Keratinocyte (primary cell): ENCODE data around the gene CLPTM1L. TPM values are rescaled to one million over a fixed set of nuclear protein-coding genes. Genes with fewer than 3 reads are reported as not detected.

ENCODE experiments used
- DNase-seq: peaks from one replicate; pipeline ENCODE4 v3.0.0-alpha.2; 2011; ENCODE audit warnings: low read depth, missing footprints, low spot score
- FAIRE-seq: peaks from 2 replicates; lab custom pipeline; 2011; peaks lifted over from hg19 to GRCh38; lab: Jason Lieb, UNC
- H2AFZ ChIP-seq: 2 replicates; pipeline ENCODE4 v1.6.0; 2012; ENCODE audit warnings: low read length, control low read depth, inconsistent platforms; ENCODE audit not compliant: control insufficient read depth
- H3K27ac ChIP-seq: 2 replicates; pipeline ENCODE4 v1.5.1; 2011; ENCODE audit warnings: low read length; ENCODE audit not compliant: control insufficient read depth, insufficient read depth
- H3K27me3 ChIP-seq: 3 replicates; pipeline ENCODE4 v1.6.0; 2011; ENCODE audit warnings: low read length; ENCODE audit not compliant: control insufficient read depth, insufficient read depth; ENCODE audit errors: extremely low read depth
- H3K36me3 ChIP-seq, 2 experiments: 2 replicates in 1 of 2; 3 replicates in 1 of 2; pipeline ENCODE4 v1.5.1; 2011; ENCODE audit warnings: low read length in 2 of 2, mild to moderate bottlenecking in 1 of 2; ENCODE audit not compliant: control insufficient read depth in 2 of 2, insufficient read depth in 2 of 2; ENCODE audit errors: extremely low read depth in 1 of 2
- H3K4me1 ChIP-seq: 3 replicates; pipeline ENCODE4 v1.5.1; 2011; ENCODE audit warnings: low read length; ENCODE audit not compliant: control insufficient read depth, insufficient read depth; ENCODE audit errors: extremely low read depth
- H3K4me2 ChIP-seq: 3 replicates; pipeline ENCODE4 v1.6.0; 2011; ENCODE audit warnings: low read depth, low read length; ENCODE audit not compliant: control insufficient read depth, insufficient read depth; ENCODE audit errors: extremely low read depth
- H3K4me3 ChIP-seq, 3 experiments: fragments of 200-600 bp in 1 of 3; sonication (generic) in 1 of 3; 2 replicates in 2 of 3; 3 replicates in 1 of 3; pipeline ENCODE4 v1.5.1; 2011 to 2016; ENCODE audit warnings: low read length in 3 of 3, mild to moderate bottlenecking in 3 of 3, control low read depth in 2 of 3, inconsistent platforms in 1 of 3, low read depth in 1 of 3, mixed read lengths in 1 of 3, mixed run types in 1 of 3, moderate library complexity in 1 of 3; ENCODE audit not compliant: control insufficient read depth in 2 of 3, insufficient read depth in 2 of 3; ENCODE audit errors: extremely low read depth in 1 of 3
- H3K79me2 ChIP-seq: 2 replicates; pipeline ENCODE4 v1.6.0; 2012; ENCODE audit warnings: low read length; ENCODE audit not compliant: control insufficient read depth, insufficient read depth
- H3K9ac ChIP-seq: 3 replicates; pipeline ENCODE4 v1.6.0; 2011; ENCODE audit warnings: low read length; ENCODE audit not compliant: control insufficient read depth, insufficient read depth; ENCODE audit errors: extremely low read depth
- H3K9me1 ChIP-seq: 3 replicates; pipeline ENCODE4 v1.6.0; 2011; ENCODE audit warnings: low read length; ENCODE audit not compliant: control insufficient read depth, insufficient read depth; ENCODE audit errors: extremely low read depth
- H3K9me3 ChIP-seq: 2 replicates; pipeline ENCODE4 v1.5.1; 2012; ENCODE audit warnings: low read depth, low read length; ENCODE audit not compliant: control insufficient read depth
- H4K20me1 ChIP-seq: 3 replicates; pipeline ENCODE4 v1.6.0; 2011; ENCODE audit warnings: low read length; ENCODE audit not compliant: control insufficient read depth, insufficient read depth; ENCODE audit errors: extremely low read depth
- CTCF ChIP-seq, 3 experiments: IDR thresholded peaks in 1 of 3; conservative IDR thresholded peaks in 1 of 3; optimal IDR thresholded peaks in 1 of 3; 2 replicates in 2 of 3; 3 replicates in 1 of 3; pipeline versions ENCODE3 to v1.5.1; 2011; ENCODE audit warnings: low read length in 3 of 3, mild to moderate bottlenecking in 3 of 3, moderate library complexity in 2 of 3, control low read depth in 1 of 3, inconsistent platforms in 1 of 3; ENCODE audit not compliant: insufficient read depth in 2 of 3; ENCODE audit errors: extremely low read depth in 1 of 3
- EZH2 ChIP-seq: IDR thresholded peaks from one replicate; pipeline ENCODE4 v1.6.1; 2012; ENCODE audit warnings: inconsistent platforms, mild to moderate bottlenecking, low read length, moderate library complexity
- dilution Hi-C: fragments of 300-500 bp; cut with MboI; formaldehyde crosslinking; loops from one replicate; pipeline ENCODE4 v1.7.0; 2020; ENCODE audit warnings: low sequenced_read_pairs; ENCODE audit not compliant: extremely low pct_ligation_motif_present
- polyA plus RNA-seq, 5 experiments: library from polyadenylated mRNA; depleted of rRNA in 3 of 5; stranded (reverse) in 3 of 5; stranded (forward) in 1 of 5; unstranded in 1 of 5; fragments of >200 nt; gene quantifications; 1 replicate in 1 of 5; 2 replicates in 3 of 5; 3 replicates in 1 of 5; pipeline versions ENCODE4 v1.2.1 to v1.2.3, GENCODE V29; 2011 to 2012; ENCODE audit warnings: missing spikeins in 2 of 5, low read depth in 1 of 5, low replicate concordance in 1 of 5

The CLPTM1L gene
- polyA plus RNA-seq, 1 donor (not counting 4 experiments of a cell fraction or from before 2014, with no cell fraction given): 142 TPM

GRCh38 chr5:1274471-1274870, 70.4 kb downstream of the CLPTM1L start:
- Histone ChIP-seq H3K27me3 (no peaks in the 10 kb centered on the region), H3K9me1 (no peaks in the 10 kb centered on the region), H3K9me3 (peaks cover 11% of the 10 kb centered on the region), H3K9ac (no peak overlapping the region), H2AFZ (no peak overlapping the region), H4K20me1 (no peaks in the 10 kb centered on the region), H3K4me2 (no peak overlapping the region), H3K79me2 (no peaks in the 10 kb centered on the region), H3K4me1 (no peaks in the 10 kb centered on the region), H3K4me3 (no peak overlapping the region), H3K36me3 (no peaks in the 10 kb centered on the region), H3K27ac (no peak overlapping the region)
- no peak for TF ChIP-seq EZH2
- TF ChIP-seq CTCF (optimal IDR thresholded peaks at IDR 0.05 in 1 of 3, IDR thresholded peaks at IDR 0.05 in 1 of 3, conservative IDR thresholded peaks at IDR 0.05 in 1 of 3; ENCODE audit: extremely low read depth in 1 of 3, insufficient read depth in 2 of 3, low read length in 3 of 3): no peak
- FAIRE-seq: no peak
- dilution Hi-C loops: no loop called here
- DNase-seq: no peak

DNA sequence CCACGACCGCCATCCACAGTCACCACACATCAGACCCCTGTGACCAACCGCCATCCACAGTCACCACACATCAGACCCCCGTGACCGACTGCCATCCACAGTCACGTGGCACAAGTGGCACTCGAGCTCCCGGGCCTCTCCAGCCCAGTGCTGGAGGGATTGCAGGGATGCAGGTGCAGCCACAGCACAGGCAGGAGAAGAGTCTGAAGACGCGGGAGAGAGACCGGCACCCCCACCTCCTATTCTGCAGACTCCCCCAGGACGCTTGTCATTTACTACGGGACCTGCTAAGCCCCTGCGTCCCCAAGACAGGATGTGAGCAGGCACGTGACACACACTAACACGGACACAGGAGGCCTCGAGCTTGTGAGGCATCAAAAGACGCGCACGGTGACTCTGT, 71.2 kb downstream of the CLPTM1L start:
- Histone ChIP-seq H3K9me1 (no peaks in the 10 kb centered on the region), H4K20me1 (no peaks in the 10 kb centered on the region), H3K9me3 (peaks cover 11% of the 10 kb centered on the region), H3K4me3 (no peak overlapping the region), H3K27me3 (no peaks in the 10 kb centered on the region), H3K9ac (no peak overlapping the region), H3K27ac (no peak overlapping the region), H3K79me2 (no peaks in the 10 kb centered on the region), H3K4me2 (no peak overlapping the region), H3K36me3 (no peaks in the 10 kb centered on the region), H3K4me1 (no peaks in the 10 kb centered on the region), H2AFZ (no peak overlapping the region)
- TF ChIP-seq CTCF (optimal IDR thresholded peaks at IDR 0.05 in 1 of 3, IDR thresholded peaks at IDR 0.05 in 1 of 3, conservative IDR thresholded peaks at IDR 0.05 in 1 of 3; ENCODE audit: extremely low read depth in 1 of 3, insufficient read depth in 2 of 3, low read length in 3 of 3) (no peak), EZH2 (no peak)
- DNase-seq: no peak
- no peak for FAIRE-seq
- dilution Hi-C loops: no loop called here
